HG03175 (cell line): Measurements from ENCODE around the gene MYO18A.

Source experiments
- ATAC-seq: cut with Tn5 transposase; IDR thresholded peaks from one replicate; pipeline ENCODE4 v1.9.1; 2021; ENCODE audit warnings: mild to moderate bottlenecking, moderate library complexity; ENCODE audit not compliant: unreplicated experiment

The MYO18A gene

GRCh38 chr17:29127840-29128239 lies 52.4 kb downstream of the MYO18A start:
- no peak for ATAC-seq

GRCh38 chr17:29126268-29126930 lies 53.8 kb downstream of the MYO18A start:
- ATAC-seq = no peak

- no peak for ATAC-seq
Observed at GRCh38 chr17:29125651-29126050, 54.5 kb downstream of the MYO18A start.

- ATAC-seq = no peak
Observed at GRCh38 chr17:29124925-29125273, 55.3 kb downstream of the MYO18A start.

GRCh38 chr17:29124135-29124924 lies 55.9 kb downstream of the MYO18A start:
- ATAC-seq = no peak

GRCh38 chr17:29123111-29123510 lies 57.1 kb downstream of the MYO18A start:
- no peak for ATAC-seq

GRCh38 chr17:29121442-29121841 lies 58.8 kb downstream of the MYO18A start:
- no peak for ATAC-seq

- ATAC-seq = no peak
Observed at GRCh38 chr17:29120433-29120832, 59.8 kb downstream of the MYO18A start.

- no peak for ATAC-seq
Observed at GRCh38 chr17:29119265-29119664, 60.9 kb downstream of the MYO18A start.

GRCh38 chr17:29116804-29117753 lies 63.1 kb downstream of the MYO18A start:
- no peak for ATAC-seq

- no peak for ATAC-seq
Observed at GRCh38 chr17:29115961-29116803, 64.0 kb downstream of the MYO18A start.

GRCh38 chr17:29115435-29115834 lies 64.8 kb downstream of the MYO18A start:
- no peak for ATAC-seq

GRCh38 chr17:29114141-29114540 lies 66.1 kb downstream of the MYO18A start:
- ATAC-seq = no peak

- ATAC-seq = no peak
Observed at GRCh38 chr17:29113334-29113733, 66.9 kb downstream of the MYO18A start.

- ATAC-seq = no peak
Observed at GRCh38 chr17:29112771-29113295, 67.4 kb downstream of the MYO18A start.

GRCh38 chr17:29111816-29112499 lies 68.2 kb downstream of the MYO18A start:
- ATAC-seq = no peak

- ATAC-seq = no peak
Observed at GRCh38 chr17:29110372-29110757, 69.8 kb downstream of the MYO18A start.

- ATAC-seq = no peak
Observed at GRCh38 chr17:29109477-29110371, 70.5 kb downstream of the MYO18A start.
